Activated CD8-positive, alpha-beta memory T cell treated with anti-CD3 and anti-CD28 coated beads, Interleukin-2, amount 50 U/mL, for 1 hour (primary cell): ENCODE data around the gene KLF2.

Experiments
- DNase-seq: peaks from one replicate; pipeline ENCODE4 v3.0.0-alpha.2; 2020; ENCODE audit errors: extremely low read depth

The KLF2 gene

DNA sequence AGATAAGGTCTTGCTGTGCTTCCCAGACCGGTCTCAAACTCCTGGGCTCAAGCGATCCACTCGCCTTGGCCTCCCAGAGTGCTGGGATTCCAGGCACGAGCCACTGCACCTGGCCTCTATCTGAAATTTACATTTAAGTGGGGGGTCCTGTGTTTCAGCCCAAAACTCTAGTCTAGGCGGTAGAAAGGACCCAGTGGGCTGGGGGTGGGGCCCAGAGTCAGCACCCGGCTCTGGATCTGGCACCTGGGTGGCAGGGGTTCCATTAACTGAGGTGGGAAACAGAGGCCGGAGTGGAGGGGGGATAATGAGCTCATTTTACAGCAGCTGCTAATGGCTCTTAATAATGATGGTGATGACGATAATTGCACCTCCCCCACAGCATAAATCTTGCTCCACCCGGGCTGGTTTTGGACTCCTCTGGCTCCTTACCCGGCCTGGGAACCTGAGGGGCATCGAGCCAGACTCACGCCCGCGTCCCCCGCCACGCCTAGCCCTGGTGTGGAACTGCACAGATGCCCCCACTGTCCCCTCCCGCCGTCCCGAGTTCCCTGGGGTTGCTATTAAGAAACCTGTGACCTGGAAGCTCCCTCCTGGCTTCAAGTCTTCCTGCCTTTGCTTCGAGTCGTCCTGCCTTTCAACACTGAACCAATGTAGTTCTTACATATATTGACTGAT, 17.8 kb upstream of the KLF2 start:
- DNase-seq: no peak

DNA sequence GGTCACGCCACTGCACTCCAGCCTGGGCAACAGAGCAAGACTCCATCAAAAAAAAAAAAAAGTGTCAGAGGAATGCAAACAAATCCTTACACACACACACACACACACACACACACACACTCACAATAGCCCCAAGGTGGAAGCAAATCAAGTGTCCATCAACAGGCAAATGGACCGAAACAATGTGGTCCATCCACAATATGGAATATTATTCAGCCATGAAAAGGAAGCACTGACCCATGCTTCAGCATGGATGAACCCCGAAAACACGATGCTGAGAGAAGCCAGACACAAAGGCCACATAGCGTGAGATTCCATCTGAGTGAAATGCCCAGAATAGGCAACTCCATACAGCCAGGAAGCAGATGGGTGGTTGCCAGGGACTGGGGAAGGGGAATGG, 16.5 kb upstream of the KLF2 start:
- no peak for DNase-seq

DNA sequence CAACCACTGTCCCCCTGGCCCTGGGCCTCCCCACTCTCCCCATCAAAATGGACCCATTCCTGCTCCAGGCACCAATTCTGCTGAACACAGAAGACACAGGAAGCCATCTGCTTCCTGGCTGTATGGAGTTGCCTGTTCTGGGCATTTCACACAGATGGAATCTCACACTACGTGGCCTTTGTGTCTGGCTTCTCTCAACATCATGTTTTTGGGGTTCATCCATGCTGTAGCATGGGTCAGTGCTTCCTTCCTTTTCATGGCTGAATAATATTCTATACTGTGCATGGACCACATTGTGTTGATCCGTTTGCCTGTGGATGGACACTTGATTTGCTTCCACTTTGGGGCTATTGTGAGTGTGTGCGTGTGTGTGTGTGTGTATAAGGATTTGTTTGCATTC, 15.0 kb upstream of the KLF2 start:
- no peak for DNase-seq

DNA sequence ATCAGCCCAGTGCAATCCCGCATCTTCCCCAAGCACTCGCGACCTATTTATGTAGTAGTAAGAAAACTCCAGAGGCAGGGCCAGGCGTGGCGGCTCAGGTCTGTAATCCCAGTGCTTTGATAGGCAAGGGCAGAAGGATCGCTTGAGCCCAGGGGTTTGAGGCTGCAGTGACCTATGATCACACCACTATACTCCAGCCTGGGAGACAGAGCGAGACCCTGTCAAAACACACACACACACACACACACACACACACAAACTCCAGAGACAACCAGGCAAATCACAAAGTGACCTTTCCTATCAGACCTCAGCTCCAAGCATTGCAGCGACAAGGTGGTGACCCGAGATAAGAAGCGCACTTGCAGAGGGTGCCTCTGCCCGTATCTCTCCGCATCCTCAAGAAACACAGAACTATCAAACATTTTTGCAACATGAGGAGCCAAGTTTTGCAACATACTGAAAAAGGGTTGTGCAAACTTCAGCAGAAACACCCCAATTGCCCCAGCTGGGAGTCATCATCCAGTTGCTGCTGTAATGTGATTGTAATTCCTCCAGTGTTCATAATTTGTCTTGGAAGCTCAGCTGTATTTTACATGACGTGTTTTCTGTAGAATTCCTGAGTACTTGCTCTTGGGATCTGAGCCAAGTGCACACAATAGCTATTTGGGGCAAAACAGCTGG, 8.7 kb upstream of the KLF2 start:
- no peak for DNase-seq

DNA sequence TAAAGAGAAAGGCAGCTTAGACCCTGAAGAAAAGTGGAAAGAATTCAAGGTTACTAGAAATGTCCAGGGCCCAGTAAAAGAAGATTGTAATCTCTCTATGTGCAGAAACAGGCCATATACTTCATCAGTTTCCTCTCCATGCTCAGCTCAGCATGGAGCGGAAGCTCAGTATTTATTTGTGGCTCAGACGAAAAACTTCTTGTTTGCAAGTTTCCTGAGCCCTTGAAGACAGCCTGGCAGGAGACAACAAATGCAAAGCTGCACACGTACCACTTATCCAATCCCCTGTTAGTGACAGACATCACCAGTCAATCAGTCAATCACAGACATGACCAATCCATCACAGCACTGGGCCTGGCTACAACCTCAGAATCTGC, 8.1 kb upstream of the KLF2 start:
- no peak for DNase-seq

DNA sequence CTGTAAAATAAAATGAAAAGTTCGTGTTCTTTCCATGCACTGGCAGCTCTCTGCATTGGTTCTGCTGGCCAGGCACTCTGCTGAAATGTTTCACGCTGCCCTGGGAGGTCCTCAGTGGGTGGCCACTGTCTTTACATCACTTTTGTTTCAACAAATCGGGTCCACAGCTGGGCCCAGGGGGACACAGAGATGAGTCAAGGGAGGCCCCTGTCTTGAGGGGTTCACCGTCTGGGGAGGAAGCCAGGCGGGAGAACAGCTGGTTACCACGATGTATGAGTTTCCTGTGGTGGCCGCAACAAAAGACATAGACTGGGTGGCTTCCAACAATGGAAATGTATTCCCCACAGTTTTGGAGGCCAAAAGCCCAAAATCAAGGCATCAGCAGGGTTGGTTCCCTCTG, 5.1 kb upstream of the KLF2 start:
- no peak for DNase-seq

DNA sequence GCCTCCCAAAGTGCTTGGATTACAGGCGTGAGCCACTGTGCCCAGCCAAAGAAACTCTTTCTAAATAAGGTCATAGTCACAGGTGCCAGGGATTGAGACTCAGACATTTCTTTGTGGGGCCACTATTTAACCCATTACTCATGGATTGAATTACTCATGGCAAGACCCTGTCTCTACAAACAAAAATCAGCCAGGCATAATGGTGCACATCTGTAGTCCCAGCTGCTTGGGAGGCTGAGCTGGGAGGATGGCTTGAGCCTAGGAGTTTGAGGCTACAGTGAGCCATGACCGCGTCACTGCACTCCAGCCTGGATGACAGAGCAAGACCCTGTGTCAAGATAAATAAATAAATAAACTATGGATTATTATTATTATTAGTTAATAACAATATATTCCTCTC, 3.6 kb upstream of the KLF2 start:
- no peak for DNase-seq

DNA sequence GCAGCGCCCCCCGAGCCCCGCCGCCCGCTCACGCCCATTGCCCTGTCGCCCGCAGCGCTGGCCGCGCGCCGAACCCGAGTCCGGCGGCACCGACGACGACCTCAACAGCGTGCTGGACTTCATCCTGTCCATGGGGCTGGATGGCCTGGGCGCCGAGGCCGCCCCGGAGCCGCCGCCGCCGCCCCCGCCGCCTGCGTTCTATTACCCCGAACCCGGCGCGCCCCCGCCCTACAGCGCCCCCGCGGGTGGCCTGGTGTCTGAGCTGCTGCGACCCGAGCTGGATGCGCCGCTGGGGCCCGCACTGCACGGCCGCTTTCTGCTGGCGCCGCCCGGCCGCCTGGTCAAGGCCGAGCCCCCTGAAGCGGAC, 518 bp downstream of the KLF2 start:
- DNase-seq: no peak

DNA sequence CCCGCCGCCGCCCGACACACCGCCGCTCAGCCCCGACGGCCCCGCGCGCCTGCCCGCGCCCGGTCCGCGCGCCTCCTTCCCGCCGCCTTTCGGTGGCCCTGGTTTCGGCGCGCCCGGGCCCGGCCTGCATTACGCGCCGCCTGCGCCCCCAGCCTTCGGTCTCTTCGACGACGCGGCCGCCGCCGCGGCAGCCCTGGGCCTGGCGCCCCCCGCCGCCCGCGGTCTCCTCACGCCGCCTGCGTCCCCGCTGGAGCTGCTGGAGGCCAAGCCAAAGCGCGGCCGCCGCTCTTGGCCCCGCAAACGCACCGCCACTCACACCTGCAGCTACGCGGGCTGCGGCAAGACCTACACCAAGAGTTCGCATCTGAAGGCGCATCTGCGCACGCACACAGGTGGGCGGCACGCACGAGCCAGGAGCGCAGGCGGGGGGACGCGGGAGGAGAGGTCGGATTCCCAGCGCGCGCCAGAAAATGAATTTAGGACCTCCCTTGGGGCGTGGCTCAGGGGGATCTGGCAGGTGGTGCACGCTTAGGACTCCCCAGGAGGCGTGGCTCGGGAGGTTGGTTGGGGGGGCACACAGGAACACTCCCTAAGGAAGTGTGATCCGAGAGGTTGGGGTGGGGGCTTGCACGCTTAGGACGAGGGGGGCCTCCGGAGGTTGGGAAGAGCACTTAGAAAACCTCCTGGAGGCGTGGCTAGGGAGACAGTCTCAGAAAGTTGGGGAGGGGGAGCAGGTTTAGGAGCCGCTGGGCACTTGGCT, 1.2 kb downstream of the KLF2 start:
- DNase-seq: no peak

DNA sequence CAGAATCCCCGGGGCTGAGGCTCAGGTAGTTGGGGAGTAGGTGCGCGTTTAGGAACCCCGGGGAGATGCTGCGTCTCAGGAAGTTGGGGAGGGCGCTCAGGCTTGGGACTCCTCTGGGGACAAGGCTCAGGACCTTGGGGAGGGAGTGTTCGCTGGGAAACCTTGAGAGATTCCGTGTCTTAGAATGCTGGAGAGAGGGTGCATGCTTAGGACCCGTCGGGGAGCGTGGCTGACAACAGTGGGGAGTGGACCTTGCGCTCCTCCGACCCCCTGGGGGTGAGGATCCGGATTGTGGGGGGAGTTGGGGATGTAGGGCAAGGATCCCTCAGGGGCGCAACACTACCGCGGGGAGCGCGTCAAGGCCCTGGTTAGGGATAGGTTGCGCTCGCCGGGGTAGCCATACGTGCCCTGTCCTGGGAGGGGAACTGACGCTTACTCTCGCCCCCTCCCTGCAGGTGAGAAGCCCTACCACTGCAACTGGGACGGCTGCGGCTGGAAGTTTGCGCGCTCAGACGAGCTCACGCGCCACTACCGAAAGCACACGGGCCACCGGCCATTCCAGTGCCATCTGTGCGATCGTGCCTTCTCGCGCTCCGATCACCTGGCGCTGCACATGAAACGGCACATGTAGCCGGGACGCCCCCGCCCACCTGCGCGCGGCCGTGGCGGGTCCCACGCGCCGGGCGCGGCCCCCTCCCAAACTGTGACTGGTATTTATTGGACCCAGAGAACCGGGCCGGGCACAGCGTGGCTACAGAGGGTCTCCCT, 2.0 kb downstream of the KLF2 start:
- no peak for DNase-seq

DNA sequence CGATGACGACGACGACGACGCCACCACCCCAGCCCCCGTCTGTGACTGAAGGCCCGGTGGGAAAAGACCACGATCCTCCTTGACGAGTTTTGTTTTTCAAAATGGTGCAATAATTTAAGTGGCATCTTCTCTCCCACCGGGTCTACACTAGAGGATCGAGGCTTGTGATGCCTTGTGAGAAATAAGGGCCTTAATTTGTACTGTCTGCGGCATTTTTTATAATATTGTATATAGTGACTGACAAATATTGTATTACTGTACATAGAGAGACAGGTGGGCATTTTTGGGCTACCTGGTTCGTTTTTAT, 2.5 kb downstream of the KLF2 start:
- DNase-seq: no peak

DNA sequence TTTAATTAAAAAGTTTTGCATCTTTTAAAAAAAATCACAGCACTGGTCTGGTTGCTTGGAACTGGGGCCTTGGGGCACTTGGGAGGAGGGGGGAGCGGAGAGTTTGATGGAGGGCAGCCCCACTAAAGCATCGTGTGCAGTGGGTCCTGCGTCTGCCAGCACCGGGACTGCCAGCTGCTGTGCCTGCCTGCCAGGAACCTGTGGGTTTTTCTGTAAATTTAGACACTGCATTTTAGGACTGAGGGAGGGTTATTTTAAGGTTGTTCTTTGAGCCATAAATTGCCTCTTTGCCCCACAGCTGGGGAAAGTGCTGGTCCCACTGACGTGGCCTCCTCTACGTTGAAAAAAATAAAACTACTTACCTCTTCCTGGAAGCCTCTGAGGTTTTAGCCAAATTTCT, 2.9 kb downstream of the KLF2 start:
- no peak for DNase-seq

DNA sequence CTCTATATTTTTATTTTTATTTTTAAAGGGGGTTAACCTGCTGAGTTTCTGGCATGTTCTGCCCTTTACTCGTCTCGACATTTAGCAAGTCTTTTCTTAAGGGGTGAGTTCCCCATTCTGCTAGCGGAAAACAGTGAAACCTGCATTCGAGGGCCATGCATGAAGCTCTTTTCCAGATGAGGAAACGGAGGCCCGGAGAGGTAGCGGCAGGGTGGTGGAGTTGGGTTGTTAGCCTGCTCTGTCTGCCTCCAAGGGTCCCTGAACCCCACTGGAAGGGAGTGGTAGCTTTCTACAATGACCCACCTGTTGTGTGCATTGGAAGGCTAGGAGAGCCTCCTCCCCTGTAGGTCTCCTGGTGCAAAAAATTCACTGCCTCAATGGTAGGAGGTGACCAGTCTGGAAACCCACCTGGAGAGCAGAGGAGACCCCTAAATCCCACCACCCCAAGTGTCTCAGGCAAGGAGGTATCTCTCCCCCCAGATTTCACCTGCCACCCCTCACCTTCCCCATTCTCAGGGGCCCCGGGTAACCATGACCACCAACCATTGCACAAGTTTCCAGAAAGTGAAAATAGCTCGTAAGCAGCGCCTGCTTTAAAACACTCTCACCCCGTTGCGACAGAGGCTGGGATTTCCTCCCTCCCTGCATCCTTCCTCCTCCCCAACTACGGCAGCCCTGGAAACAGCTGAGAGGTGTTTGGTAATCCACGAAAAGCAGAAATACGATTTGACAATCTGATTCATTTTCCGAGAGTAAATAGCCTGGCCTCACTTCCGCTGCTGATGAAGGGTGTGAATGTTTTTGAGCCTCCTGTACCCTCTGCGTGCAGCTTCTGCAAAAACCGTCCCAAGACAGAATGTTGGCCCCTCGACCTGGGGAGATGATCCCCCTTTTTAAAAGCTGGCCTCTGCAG, 3.5 kb downstream of the KLF2 start:
- DNase-seq: no peak

DNA sequence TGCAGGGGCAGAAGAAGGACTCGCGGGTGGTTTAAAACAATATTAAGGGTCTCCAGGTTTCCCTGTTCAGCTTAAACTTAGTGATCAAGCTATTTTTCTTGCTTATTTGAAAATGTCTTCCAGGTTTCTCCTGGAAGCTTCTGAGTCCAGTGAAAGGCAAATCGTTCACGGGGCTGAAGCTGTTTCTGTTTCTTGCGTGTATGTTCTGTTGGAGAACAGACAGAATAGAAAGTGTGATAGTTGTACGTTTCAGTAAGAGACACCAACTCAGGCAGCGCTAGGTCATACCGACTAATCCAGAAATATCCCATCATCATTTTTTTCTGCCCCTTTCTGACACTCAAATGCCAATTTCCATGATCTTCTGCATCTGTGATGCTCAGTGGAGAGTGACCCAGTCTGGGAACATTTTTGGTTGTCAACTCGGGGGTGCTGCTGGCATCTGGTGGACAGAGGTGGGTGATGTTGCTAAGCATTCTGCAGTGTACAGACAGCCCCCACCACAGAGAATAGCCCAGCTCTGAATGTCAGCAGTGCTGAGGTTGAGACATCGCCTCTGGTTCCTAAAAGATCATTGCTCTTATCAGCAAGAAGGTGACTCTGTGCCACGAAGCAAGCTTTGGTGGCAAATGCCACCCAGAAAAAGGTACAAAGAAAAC, 4.3 kb downstream of the KLF2 start:
- DNase-seq: peak; percentile 65

DNA sequence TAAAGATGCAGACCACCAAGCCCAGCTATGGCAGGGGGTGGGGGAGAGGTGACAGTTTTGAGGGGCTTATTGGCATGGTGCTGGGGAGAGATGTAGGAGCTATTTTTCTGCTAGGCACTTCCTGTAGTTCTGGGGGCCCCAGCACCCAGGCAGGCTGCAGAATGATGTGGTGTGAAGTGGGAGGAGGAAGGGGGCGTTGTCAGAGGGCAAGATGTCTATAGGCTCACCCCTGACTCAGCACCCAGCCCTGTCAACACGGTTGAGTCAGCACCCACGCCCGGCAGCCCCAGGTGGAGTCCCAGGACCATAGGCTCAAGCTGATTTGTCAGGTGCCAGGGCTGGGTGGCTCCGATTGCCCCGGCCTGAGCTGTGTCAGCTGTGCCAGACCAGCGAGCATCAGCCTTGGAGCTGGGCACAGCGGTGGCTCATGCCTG, 5.8 kb downstream of the KLF2 start:
- peak; percentile 97 for DNase-seq

DNA sequence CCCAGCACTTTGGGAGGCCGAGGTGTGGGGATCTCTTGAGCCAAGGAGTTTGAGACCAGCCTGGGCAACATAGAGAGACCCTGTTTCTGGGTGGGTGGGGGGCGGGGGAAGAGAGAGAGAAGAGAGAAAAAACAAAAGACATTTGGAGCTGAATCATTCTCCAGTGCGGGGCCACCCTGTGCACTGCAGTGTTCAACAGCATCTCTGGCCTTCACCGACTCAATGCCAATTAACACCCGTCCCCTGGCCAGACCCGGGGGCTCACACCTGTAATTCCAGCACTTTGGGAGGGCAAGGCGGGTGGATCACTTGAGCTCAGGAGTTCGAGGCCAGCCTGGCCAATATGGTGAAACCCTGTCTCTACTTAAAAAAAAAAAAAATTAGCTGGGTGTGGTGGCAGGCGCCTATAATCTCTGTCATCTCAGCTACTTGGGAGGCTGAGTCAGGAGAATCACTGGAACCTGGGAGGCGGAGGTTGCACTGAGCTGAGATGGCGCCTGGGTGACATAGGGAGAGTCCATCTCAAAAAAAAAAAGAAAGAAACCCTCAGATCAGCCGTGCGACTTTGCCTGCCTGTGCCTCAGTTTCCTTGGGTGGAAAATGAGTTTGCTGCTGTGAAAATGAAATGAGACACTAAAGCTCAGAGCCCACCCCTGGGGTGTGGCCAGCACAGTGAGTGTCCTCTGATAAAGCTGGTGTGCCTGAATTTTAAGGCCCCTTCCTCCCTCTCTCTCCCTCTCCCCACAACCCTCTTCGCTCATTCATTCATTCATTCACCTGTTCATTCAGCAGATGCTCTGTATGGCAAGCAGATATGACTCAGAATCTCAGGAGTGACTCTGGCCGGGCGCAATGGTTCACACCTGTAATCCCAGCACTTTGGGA, 6.4 kb downstream of the KLF2 start:
- DNase-seq: no peak

DNA sequence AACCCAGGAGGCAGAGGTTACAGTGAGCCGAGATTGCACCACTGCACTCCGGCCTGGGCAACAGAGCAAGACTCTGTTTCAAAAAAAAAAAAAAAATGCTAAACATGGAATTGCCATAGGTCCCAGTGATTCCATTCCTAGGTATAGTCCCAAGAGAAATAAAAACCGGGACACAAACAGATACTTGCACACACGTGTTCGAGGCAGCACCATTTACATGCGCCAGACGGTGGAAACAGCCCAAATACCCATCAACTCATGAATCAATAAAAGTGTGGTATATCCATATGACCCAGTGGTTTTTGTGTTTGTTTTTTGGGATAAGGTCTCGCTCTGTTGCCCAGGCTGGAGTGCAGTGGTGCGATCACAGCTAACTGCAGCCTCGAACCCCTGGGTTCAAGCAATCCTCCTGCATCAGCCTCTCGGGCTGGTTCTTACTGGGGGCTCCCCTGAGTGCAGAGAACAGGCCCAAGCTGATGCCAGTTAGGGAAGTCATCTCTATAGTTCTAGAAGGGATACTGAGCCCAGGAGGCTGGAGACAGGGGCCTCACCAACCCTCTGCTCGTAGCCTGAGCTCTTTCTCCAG, 8.5 kb downstream of the KLF2 start:
- no peak for DNase-seq

DNA sequence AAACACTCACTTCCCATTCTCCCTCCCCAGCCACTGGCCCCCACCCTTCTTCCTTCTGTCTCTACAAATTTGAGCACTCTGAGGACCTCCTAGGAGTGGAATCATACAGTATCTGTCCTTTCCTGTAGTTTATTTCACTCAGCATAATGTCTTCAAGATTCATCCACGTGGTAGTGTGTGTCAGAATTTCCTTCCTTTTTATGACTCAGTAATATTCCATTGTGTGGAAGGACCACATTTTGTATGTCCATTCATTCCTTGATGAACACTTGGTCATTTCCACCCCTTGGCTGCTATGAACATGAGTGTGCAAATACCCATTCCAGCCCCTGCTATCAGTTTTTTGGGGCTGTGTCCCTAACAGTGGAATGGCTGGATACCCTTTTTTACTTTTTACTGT, 9.8 kb downstream of the KLF2 start:
- no peak for DNase-seq

DNA sequence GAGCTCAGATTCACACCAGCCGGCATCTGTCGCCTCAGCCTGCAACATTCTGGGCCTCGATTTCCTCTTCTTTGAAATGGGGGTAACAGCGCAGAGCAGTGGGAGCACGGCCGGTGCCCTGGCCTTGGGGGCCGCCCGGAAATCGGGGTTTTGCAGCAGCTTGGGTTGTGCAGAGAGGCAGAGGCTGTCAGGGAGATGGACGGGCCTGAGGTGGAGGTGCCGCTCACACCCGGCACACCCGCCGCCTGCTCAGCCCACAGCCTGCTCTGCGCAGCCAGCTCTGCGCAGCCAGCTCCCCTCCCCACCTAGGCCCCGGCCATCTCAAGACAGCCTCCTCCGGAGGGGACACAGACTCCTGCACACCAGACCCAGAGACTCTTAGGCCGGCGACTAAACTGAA, 10.6 kb downstream of the KLF2 start:
- no peak for DNase-seq

DNA sequence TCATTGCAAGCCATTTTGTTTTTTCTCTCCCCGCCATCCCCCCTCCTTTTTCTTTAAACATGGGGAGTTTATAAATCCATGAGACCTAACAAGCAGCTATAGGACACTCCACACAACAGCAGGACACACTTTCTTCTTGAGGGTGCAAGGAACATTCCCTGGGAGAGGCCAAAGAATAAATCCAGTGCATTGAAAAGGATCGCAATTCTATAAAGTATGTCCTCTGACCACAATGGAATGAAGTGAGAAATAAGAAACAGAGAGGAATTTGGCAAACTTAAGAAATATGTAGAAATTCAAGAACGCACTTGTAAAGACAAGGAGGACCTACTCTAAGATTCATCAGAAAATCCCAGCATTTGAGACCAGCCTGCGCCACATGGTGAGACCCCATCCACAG, 11.9 kb downstream of the KLF2 start:
- no peak for DNase-seq
